Effector CD4-positive, alpha-beta T cell (primary cell): Measurements from ENCODE around the gene SLC49A4.

Experiments
- DNase-seq: peaks from one replicate; pipeline ENCODE4 v3.0.0-alpha.2; 2020

The SLC49A4 gene

DNA sequence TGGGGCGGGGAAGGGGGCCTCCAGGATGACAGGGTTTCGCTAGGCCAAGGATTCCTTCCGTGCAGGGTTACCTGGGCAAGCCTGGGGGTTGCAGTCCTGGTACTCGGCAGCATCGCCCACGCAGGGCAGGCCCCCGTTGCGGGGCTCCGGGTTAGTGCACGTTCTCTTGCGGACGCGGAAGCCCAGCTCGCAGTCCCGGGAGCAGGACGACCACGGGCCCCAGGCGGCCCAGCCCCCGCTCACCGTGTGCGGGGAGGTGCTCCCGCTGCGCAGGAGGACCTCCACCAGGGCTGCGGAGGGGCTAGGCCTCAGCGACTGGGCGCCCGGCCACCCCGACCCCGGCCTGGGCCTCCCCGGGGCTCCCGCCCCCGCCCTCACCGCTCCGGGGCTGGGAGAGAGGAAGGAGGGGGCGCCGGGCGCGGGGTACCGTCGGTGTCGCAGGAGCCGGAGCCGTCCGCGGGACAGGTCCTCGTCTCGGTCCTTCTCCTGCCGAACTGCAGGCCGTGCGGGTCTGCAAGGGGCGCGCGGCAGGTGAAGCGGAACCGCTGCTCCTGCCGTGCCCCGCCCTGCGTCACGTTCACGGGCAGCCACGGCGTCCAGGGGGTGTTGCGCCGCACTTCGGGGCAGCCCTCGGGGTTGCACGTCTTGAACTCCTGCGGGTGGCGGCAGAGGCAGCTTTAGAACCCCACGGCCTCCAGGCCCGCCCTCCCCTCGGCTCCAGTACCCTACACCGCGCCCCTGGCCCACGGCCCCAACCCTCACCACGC is 118.1 kb downstream of the SLC49A4 start:
- no peak for DNase-seq

DNA sequence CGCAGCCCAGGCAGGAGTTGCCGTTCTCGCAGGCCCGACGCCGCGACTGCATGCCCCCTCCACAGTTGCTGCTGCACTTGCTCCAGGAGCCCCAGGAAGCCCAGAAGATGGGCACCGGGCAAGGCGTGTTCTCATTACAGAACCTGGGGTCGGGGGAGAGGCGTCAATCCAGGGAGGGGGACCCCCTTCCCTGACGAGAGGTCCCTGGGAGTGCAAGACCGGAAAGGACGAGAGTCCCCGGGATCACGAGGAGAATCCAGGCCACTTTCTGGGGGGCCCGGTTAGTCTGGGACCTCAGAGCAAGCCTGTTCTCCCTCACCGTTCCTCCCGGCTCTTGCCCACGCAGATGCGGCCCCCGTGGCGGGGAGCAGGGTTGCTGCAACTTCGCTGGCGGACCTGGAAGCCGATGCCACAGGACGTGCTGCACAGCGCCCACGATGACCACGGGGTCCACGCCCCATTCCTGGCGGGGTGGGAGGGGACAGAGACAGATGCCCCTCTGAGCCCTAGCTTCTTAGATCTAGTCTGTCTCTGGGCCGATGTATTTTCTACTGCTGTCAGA is 118.8 kb downstream of the SLC49A4 start:
- DNase-seq: no peak

DNA sequence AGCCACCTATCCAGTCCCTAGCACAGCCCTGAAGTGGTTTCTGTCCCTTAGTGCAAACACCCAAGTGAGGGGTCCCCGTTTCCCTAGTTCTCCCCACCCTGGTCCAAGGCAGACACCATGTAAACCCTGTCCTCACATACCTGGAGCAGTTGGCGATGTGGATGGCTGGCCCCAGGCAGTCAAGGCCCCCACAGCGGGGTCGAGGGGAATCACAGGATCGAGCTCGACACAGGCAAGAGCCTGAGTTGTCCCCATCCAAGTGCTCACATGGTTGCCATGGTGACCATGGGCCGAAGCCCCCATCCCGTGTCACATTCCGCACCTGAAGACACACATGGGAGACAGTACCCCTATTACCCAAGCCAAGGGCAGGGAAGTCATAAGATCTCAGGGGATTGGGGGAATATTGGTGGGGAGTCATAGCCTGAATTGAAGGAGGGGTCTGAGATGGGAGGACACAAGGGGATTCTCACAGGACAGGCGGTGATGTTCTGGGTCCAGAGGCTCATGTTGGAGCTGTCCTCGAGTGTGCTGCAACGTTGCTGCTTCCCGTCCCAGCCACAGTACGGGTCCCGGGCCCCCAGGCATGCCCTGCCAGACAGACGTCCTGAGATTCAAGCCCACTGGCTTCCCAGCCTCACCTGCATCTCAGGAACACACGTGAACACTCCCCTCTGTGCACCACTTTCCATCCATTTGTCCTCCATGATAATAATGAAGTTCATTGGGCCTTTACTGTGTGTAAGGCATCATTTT is 120.6 kb downstream of the SLC49A4 start:
- no peak for DNase-seq

GRCh38 chr3:122916084-122916483 is 121.2 kb downstream of the SLC49A4 start:
- no peak for DNase-seq

- DNase-seq: no peak
Observed at GRCh38 chr3:122916580-122916979, 121.7 kb downstream of the SLC49A4 start.

DNA sequence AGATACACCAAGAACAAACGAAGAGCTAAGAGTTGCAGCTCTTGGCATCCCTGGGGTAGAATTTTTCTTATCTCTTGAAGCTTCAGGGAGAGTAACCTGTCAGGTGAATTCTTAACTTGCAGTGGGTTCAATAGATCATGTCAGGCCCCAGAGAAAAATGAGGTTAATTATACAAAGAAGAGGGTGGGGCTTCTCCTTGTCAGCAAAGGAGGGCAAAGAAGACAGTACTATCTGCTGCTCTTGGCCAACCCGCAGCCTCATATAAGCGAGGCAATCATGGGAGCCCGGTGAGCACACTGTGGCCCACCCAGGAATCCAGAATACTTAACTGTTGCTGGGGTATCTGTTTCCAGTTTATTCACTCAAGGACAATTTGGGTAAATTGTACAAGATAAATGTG is 122.5 kb downstream of the SLC49A4 start:
- DNase-seq: no peak

DNA sequence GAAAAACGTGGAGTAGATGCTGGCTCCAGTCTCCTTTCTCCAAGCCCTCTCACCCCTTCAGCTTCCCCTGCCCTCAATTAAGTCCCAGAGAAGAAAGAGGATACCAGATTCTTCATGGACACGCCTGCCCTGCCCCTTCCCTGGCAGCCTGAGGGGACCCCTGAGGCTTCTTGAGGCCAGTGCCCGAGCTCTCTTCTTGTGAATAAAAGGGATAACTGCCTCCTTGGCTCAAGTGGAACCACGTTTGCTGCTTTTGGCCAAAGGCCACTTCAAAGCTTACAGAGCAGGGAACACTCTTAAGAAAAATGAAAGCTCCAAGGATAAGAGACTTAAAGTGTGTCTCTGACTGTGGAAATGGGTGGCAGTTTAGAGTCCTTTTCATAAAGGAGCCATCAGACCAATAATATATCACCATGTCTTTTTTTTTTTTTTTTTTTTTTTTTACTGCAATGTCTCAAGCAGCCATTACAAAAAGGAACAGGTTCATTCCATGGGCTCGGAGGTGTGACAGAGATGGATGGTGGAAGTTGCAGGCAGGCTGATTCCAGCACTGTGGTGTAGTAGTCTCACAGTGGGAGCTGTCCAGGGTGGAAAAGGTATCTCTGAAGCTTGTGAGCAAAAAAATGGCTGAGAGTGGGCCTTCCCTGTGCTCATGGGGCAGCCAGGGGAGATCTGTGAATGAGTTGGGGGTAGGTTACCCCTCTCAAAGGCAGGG is 123.9 kb downstream of the SLC49A4 start:
- DNase-seq: no peak

- no peak for DNase-seq
Observed at GRCh38 chr3:122919291-122919610, 124.4 kb downstream of the SLC49A4 start.

DNA sequence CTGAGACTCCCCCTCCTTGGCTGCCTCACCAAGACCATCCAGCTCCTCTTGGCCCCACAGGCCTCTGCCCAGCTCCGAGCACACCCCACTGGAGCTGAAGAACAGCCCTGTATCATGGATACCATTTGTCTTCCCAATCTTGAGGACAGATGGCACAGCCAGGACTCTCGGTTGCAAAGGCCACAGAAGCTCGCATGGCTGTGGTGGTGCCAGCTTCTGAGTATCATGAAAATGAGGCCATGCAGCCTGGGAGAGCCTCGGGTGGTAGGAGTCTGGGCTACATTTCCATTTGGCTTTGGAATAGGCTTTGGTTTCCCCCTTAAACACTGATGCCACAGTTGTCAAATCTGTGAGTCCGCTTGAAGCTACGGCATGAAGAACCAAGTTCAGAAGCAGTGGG is 126.1 kb downstream of the SLC49A4 start:
- DNase-seq: no peak

GRCh38 chr3:122921791-122922651 is 127.2 kb downstream of the SLC49A4 start:
- DNase-seq: no peak

DNA sequence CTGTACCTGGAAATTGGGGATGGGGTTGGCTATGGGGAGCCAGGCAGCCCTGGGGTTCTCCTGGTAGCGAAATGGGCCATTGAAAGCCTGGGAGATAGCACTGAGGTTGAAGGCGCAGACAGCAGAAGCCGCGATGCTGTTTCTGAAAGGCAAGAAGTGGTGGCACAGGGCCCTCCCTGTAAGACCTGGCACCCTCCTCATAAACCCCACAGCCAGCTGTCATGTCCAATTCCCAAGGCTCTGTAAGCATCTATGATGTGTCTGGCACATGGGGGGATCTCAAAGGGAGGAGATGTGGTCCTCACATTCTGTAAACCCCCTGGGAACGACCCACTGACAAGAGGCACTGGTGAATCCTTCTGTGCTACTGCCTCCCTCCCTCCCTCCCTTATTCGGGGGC is 128.7 kb downstream of the SLC49A4 start:
- DNase-seq: no peak

GRCh38 chr3:122924056-122924455 is 129.2 kb downstream of the SLC49A4 start:
- DNase-seq: no peak

DNA sequence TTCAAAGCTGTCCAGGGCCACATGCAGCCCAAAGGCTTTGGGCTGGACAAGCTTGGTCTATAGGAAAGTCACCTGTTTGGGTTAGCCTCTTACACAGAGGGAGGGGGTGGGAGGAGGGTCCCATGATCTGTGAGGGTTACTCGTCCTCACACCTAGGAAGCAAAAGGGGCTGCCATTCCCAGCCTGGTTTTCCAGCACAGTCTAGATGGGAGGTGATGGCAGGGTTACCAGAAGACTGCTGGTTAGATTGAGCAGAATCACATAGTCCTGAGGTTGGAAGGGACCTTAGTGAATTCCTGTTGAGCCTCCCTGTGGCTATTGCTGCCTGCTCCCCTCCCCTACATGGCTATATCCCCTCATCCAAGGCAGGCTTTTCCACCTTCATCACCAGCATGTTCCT is 130.9 kb downstream of the SLC49A4 start:
- no peak for DNase-seq

DNA sequence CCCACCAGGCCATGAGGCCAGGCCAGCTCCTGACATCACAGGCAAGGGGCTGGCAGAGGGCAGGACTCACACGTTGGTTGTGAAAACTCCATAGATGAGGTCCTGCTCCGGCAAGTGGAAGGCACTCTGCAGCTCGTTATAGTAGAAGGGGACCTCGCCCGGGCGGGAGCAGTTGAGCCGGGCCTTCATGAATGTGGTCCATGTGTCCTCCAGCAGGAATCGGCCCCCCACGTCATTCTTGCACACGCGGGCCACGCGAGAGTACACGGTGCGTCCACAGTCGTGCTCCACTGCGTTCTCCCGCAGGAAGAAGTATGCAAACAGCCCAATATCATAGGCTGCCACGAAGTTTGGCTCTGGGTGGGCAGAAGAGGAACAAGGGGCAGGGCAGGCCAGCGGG is 131.5 kb downstream of the SLC49A4 start:
- DNase-seq: no peak

DNA sequence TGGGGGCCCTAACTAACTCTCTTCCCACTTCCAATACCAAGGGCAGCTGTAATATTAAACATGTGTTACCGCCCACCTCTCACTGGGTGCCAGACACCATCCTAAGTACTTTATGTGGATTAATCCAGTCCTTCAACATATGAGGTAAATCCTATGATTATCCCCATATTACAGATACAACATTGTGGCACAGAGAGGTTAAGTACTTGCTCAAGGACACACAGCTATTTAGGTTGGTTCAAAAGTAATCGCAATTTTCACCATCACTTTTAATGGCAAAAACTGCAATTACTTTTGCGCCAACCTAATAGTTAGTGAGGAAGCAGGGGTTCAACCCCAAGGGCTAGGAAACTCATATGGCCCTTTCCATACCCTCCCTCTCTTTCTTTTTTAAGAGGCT is 131.9 kb downstream of the SLC49A4 start:
- DNase-seq: no peak

DNA sequence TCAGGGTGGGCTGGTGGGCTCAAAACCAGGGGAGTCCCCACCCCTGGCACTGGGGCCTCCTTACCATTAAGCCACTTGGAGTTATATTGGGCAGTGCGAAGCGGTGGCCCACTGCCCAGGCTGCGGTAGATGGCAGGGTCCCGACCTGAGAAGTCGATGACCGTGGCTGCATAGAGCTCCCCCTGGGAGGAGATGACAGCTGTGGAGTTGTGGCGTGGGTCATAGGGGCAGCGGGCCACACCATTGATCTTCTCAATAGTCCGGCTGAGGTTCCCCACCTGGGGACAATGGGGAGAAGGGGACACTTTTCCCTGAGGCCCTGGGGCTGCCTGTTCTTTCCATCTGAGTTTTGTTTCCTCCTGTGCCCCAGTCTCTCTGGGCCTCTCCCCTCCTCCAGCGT is 132.9 kb downstream of the SLC49A4 start:
- DNase-seq: no peak

DNA sequence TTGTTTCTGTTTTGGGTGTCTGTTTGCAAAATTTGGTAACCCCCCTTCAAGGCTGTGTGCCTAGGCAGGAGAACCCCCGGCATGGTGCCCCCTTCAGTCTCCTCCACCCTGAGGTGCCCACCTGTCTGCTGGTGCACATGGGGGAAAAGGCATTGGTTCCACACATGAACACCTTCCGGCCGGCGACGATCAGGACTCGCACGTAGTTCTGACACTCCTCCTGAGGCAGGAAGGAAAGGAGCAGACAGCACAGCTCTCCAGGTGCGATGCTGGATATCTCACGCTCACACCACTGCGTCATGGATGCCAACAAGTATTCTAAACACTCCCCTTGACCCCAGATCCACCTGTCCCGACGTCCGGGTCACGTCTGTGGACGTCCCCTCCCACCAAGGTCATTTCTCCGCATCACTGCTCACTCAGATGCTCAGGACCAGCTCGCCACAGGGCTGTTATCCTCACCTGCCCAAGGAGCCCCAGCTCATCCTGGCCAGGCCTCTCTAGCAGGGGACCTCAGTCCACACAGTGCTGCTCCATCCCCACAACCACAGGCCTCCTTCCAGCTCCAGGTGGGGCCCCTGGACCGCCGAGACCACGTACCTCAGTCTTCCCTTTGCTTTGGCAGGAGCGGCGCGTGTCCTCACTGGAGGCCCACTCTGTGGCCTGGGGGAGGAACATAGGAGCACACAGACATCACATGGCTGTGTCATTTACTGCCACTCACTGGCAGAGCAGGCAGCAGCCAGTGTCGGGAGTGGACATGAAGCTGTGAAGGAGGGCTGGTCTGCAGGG is 133.7 kb downstream of the SLC49A4 start:
- no peak for DNase-seq

DNA sequence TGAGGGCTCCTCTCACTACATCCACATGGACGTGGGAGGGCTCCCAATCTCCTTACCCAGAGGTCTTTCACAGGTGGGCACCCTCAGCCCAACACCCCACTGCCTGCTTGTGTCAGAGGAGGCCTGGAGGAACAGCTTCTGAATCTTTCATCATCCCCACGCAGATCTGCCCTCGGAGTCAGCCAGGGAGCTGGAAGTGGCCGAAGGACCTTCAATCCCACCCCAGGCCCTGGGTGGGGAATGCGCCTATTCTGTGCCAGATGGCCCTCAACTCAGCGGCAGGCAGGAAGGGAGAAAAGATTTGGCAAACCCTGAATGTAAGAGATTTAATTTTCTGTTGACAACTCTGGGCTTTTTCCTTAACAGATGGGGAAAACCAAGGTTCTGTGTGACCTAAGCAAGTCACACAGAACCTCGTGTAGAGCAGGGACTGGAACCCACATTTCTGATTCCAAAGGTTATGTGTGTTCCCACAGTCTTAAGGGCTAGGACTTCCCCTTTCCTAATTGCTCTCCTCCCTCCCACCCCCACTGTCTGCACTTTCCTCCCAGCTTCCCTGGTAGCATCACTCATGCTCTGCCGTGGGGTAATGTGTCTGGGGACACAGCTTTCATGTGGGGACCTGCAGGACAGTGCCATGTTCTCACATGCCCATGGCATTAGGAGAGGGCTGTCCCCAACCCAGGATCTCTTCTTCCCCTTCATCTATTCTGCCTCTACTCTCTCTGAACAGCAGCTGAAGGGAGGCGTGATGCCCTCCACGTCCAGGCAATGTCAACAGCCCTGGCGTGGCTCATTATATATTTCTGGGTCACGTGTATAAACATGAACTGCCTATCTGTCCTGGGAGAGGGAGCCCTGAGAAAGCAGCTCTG is 134.6 kb downstream of the SLC49A4 start:
- no peak for DNase-seq

GRCh38 chr3:122930063-122930997 is 135.5 kb downstream of the SLC49A4 start:
- no peak for DNase-seq
